H9 (cell line): Measurements from ENCODE around the gene LITAFD. TPM values are rescaled to one million over a fixed set of nuclear protein-coding genes. Genes with fewer than 3 reads are reported as not detected.
A peak's percentile ranks its signal among the peaks of the same experiment; 100 is the strongest.

Experiments
- DNase-seq: peaks from one replicate; pipeline ENCODE4 v3.0.0-alpha.2; 2017
- H2AFZ ChIP-seq: one replicate; pipeline ENCODE4 v1.6.1; 2013; ENCODE audit warnings: mild to moderate bottlenecking, low read length, control low read depth, moderate library complexity
- H2AK5ac ChIP-seq: 2 replicates; pipeline ENCODE4 v1.6.1; 2013; ENCODE audit warnings: low read length, control low read depth, mixed read lengths; ENCODE audit not compliant: insufficient read length
- H2BK120ac ChIP-seq: one replicate; pipeline ENCODE4 v1.6.1; 2013; ENCODE audit warnings: low read depth, mild to moderate bottlenecking, low read length, control low read depth, inconsistent platforms; ENCODE audit not compliant: poor library complexity, severe bottlenecking
- H2BK12ac ChIP-seq: 2 replicates; pipeline ENCODE4 v1.6.1; 2013; ENCODE audit warnings: low read length, control low read depth, mixed read lengths, low read depth; ENCODE audit not compliant: insufficient read length
- H2BK15ac ChIP-seq: 2 replicates; pipeline ENCODE4 v1.6.1; 2013; ENCODE audit warnings: low read depth, low read length, control low read depth
- H2BK20ac ChIP-seq: one replicate; pipeline ENCODE4 v1.6.1; 2013; ENCODE audit warnings: low read depth, mild to moderate bottlenecking, low read length, control low read depth, inconsistent platforms; ENCODE audit not compliant: poor library complexity, severe bottlenecking
- H2BK5ac ChIP-seq: 2 replicates; pipeline ENCODE4 v1.6.1; 2013; ENCODE audit warnings: low read length, control low read depth, mixed read lengths; ENCODE audit not compliant: insufficient read length
- H3K14ac ChIP-seq: 2 replicates; pipeline ENCODE4 v1.6.1; 2013; ENCODE audit warnings: low read length, control low read depth; ENCODE audit not compliant: insufficient read depth
- H3K18ac ChIP-seq: 2 replicates; pipeline ENCODE4 v1.6.1; 2013; ENCODE audit warnings: low read depth, mild to moderate bottlenecking, mixed read lengths, low read length, control low read depth; ENCODE audit not compliant: insufficient read length
- H3K23ac ChIP-seq: 2 replicates; pipeline ENCODE4 v1.6.1; 2013; ENCODE audit warnings: low read length, control low read depth, mixed read lengths, low read depth; ENCODE audit not compliant: insufficient read length
- H3K23me2 ChIP-seq: 2 replicates; pipeline ENCODE4 v1.6.1; 2013; ENCODE audit warnings: low read depth, mild to moderate bottlenecking, mixed read lengths, low read length, control low read depth; ENCODE audit not compliant: insufficient read length, poor library complexity, severe bottlenecking
- H3K27ac ChIP-seq: 2 replicates; pipeline ENCODE4 v1.5.1; 2013; ENCODE audit warnings: low read length, control low read depth, mixed read lengths, low read depth; ENCODE audit not compliant: insufficient read length
- H3K27me3 ChIP-seq: 2 replicates; pipeline ENCODE4 v1.6.1; 2013; ENCODE audit warnings: low read length, control low read depth, inconsistent platforms; ENCODE audit not compliant: insufficient read depth
- H3K4ac ChIP-seq: 2 replicates; pipeline ENCODE4 v1.6.1; 2013; ENCODE audit warnings: low read depth, mild to moderate bottlenecking, control low read depth, inconsistent platforms, low read length, moderate library complexity
- H3K4me1 ChIP-seq: 2 replicates; pipeline ENCODE4 v1.6.1; 2013; ENCODE audit warnings: low read length, control low read depth, inconsistent platforms; ENCODE audit not compliant: insufficient read depth
- H3K4me2 ChIP-seq: 2 replicates; pipeline ENCODE4 v1.6.1; 2013; ENCODE audit warnings: low read length, control low read depth, mixed read lengths; ENCODE audit not compliant: insufficient read length, insufficient read depth
- H3K56ac ChIP-seq: 2 replicates; pipeline ENCODE4 v1.6.1; 2013; ENCODE audit warnings: low read depth, mild to moderate bottlenecking, mixed read lengths, low read length, control low read depth; ENCODE audit not compliant: insufficient read length
- H3K79me1 ChIP-seq: 2 replicates; pipeline ENCODE4 v1.6.1; 2013; ENCODE audit warnings: low read depth, mild to moderate bottlenecking, moderate library complexity, low read length, control low read depth, inconsistent platforms; ENCODE audit not compliant: insufficient read depth, poor library complexity, severe bottlenecking
- H3K79me2 ChIP-seq: 2 replicates; pipeline ENCODE4 v1.6.1; 2013; ENCODE audit warnings: low read length, control low read depth, inconsistent platforms; ENCODE audit not compliant: insufficient read depth
- H3K9ac ChIP-seq: 2 replicates; pipeline ENCODE4 v1.6.1; 2013; ENCODE audit warnings: low read length, control low read depth, mixed read lengths; ENCODE audit not compliant: insufficient read length; ENCODE audit errors: extremely low read depth
- H3K9me3 ChIP-seq: one replicate; pipeline ENCODE4 v1.6.1; 2013; ENCODE audit warnings: low read depth, low read length, inconsistent platforms; ENCODE audit not compliant: control insufficient read depth
- H3T11ph ChIP-seq: one replicate; pipeline ENCODE4 v1.6.1; 2013; ENCODE audit warnings: mild to moderate bottlenecking, low read length, control low read depth, inconsistent platforms
- H4K20me1 ChIP-seq: one replicate; pipeline ENCODE4 v1.6.1; 2013; ENCODE audit not compliant: control insufficient read depth, insufficient read length, insufficient read depth
- H4K5ac ChIP-seq: 2 replicates; pipeline ENCODE4 v1.6.1; 2013; ENCODE audit warnings: low read depth, mild to moderate bottlenecking, mixed read lengths, low read length, control low read depth; ENCODE audit not compliant: insufficient read length
- H4K8ac ChIP-seq: replicated peaks from 2 replicates; pipeline ENCODE4 v1.6.1; 2013; ENCODE audit warnings: low read length, control low read depth, mixed read lengths, low read depth; ENCODE audit not compliant: insufficient read length
- H4K91ac ChIP-seq: 2 replicates; pipeline ENCODE4 v1.6.1; 2013; ENCODE audit warnings: low read depth, mild to moderate bottlenecking, moderate library complexity, mixed read lengths, low read length, control low read depth; ENCODE audit not compliant: insufficient read length
- H3K27ac Mint-ChIP-seq, 3 experiments: 2 replicates in 2 of 3; 3 replicates in 1 of 3; pipeline ENCODE4 v1.8.0; 2020 to 2021; ENCODE audit warnings: mixed read lengths in 3 of 3, mild to moderate bottlenecking in 1 of 3, moderate library complexity in 1 of 3
- H3K27me3 Mint-ChIP-seq: 2 replicates; pipeline ENCODE4 v1.8.0; 2021; ENCODE audit warnings: low read depth, mild to moderate bottlenecking, moderate library complexity, mixed read lengths
- H3K36me3 Mint-ChIP-seq, 3 experiments: 2 replicates in 2 of 3; 3 replicates in 1 of 3; pipeline ENCODE4 v1.8.0; 2020 to 2021; ENCODE audit warnings: low read depth in 3 of 3, mixed read lengths in 3 of 3; ENCODE audit not compliant: insufficient read depth in 1 of 3
- H3K4me1 Mint-ChIP-seq, 2 experiments: 2 replicates each; pipeline ENCODE4 v1.8.0; 2020; ENCODE audit warnings: mixed read lengths in 2 of 2
- H3K4me3 Mint-ChIP-seq, 2 experiments: 2 replicates in 1 of 2; 3 replicates in 1 of 2; pipeline ENCODE4 v1.8.0; 2020 to 2021; ENCODE audit warnings: mild to moderate bottlenecking in 2 of 2, mixed read lengths in 2 of 2, moderate library complexity in 1 of 2
- H3K9me3 Mint-ChIP-seq, 2 experiments: 2 replicates in 1 of 2; 3 replicates in 1 of 2; pipeline ENCODE4 v1.8.0; 2020; ENCODE audit warnings: mild to moderate bottlenecking in 2 of 2, mixed read lengths in 2 of 2, moderate library complexity in 1 of 2
- CTCF ChIP-seq: fragments of 200-600 bp; sonication (generic); conservative IDR thresholded peaks from 3 replicates; pipeline ENCODE4 v1.8.0; 2021; ENCODE audit warnings: antibody characterized with exemption, mild to moderate bottlenecking
- WGBS: extraction: QIAGEN DNeasy Blood & Tissue Kit; methylation state at CpG from one replicate; pipeline ENCODE4 v1.1.7; 2013; ENCODE audit warnings: missing lambda C conversion rate, low lambda C conversion rate, mixed read lengths; ENCODE audit not compliant: insufficient read length; ENCODE audit errors: extremely low coverage; 5-methylcytosine and 5-hydroxymethylcytosine counted together
- total RNA-seq: library from RNA; stranded (reverse); gene quantifications from 2 replicates; pipeline ENCODE4 v1.2.1, GENCODE V29; 2021

Gene LITAFD
- total RNA-seq, 1 experiment from 2014 or later: not detected

- Histone ChIP-seq H3K18ac (no peak overlapping the region), H2AFZ (no peak overlapping the region), H4K91ac (no peak overlapping the region), H3K79me1 (no peaks in the 10 kb centered on the region), H4K20me1 (peaks cover 6% of the 10 kb centered on the region), H3K23me2 (no peaks in the 10 kb centered on the region), H3K56ac (no peak overlapping the region), H3T11ph (no peak overlapping the region), H3K27me3 (no peaks in the 10 kb centered on the region), H2BK15ac (no peak overlapping the region), H4K5ac (no peak overlapping the region), H4K8ac (no peak overlapping the region), H2AK5ac (no peak overlapping the region), H2BK5ac (no peak overlapping the region), H3K14ac (no peak overlapping the region), H3K79me2 (no peaks in the 10 kb centered on the region), H3K27ac (no peak overlapping the region), H2BK20ac (no peak overlapping the region), H3K23ac (no peak overlapping the region), H3K4me2 (no peak overlapping the region), H2BK120ac (no peak overlapping the region), H3K9me3 (no peaks in the 10 kb centered on the region), H2BK12ac (no peak overlapping the region), H3K4me1 (no peaks in the 10 kb centered on the region), H3K9ac (no peak overlapping the region), H3K4ac (no peak overlapping the region)
- no peak for DNase-seq
- peak overlapping the region; percentile 64 to 92 (median 83); a peak in 6 of 7 replicates for H3K27ac Mint-ChIP-seq
- peaks cover 29 to 92% (median 61%) of the 10 kb centered on the region in 3 experiments for H3K36me3 Mint-ChIP-seq
- H3K27me3 Mint-ChIP-seq: no peaks in the 10 kb centered on the region; the same call in 1 of the 2 replicates
- peaks cover 32 to 37% of the 10 kb centered on the region in 2 experiments for H3K4me1 Mint-ChIP-seq
- no peak overlapping the region for H3K4me3 Mint-ChIP-seq
- TF ChIP-seq CTCF: no peak
- no peaks in the 10 kb centered on the region; a peak in 1 of 5 replicates for H3K9me3 Mint-ChIP-seq
- WGBS: no CpG with 5 or more reads among the region's 19 CpGs
Measured at GRCh38 chr16:8849411-8850011, 32.6 kb upstream of the LITAFD start.
